HG03108 (cell line): ENCODE data around the gene PPTC7.

Experiments used
- ATAC-seq: cut with Tn5 transposase; IDR thresholded peaks from one replicate; pipeline ENCODE4 v1.9.1; 2021; ENCODE audit warnings: moderate library complexity; ENCODE audit not compliant: unreplicated experiment

Gene PPTC7

DNA sequence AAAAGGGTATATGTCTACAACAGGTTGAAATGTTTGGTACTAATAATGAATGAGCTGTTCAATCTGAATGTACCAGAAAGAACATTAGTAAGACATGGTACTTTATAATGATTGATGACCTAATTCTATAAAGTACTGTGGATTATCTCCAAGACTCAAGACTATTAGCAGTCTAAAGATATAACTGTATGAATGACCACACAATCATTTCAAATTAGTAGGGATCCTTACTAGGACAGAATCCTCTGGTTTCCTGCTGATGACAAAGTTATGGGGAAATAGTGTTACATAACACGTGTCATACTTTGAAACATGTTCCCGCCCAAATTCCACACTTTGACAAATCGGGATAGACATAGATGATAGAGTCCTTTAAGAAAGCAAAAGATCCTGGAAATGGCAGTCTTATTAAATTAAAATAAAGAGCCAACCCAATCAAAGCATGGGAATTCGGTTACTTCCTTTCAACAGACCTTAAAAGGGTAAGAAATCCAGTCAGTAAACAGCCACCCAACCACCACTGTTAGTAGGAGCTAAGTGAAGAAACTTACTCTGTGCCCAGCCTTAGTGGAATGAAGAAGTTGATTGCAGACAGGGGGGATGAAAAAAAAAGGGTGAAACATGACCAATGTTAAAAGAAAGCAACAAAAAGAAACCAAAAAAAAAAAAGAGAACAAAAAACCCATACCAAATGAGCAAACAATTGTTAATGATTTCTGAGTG lies 84.0 kb downstream of the PPTC7 start:
- ATAC-seq: no peak
